ENCODE measurements around the gene CDC42SE1. TPM values are rescaled to one million over a fixed set of nuclear protein-coding genes. Genes with fewer than 3 reads are reported as not detected.

CDC42SE1 gene
- total and polyA plus RNA-seq, 9 of the 15 experiments (the other 6 are each of a cell fraction or from before 2014, with no cell fraction given), result 78.1 to 189 (median 114) TPM

DNA sequence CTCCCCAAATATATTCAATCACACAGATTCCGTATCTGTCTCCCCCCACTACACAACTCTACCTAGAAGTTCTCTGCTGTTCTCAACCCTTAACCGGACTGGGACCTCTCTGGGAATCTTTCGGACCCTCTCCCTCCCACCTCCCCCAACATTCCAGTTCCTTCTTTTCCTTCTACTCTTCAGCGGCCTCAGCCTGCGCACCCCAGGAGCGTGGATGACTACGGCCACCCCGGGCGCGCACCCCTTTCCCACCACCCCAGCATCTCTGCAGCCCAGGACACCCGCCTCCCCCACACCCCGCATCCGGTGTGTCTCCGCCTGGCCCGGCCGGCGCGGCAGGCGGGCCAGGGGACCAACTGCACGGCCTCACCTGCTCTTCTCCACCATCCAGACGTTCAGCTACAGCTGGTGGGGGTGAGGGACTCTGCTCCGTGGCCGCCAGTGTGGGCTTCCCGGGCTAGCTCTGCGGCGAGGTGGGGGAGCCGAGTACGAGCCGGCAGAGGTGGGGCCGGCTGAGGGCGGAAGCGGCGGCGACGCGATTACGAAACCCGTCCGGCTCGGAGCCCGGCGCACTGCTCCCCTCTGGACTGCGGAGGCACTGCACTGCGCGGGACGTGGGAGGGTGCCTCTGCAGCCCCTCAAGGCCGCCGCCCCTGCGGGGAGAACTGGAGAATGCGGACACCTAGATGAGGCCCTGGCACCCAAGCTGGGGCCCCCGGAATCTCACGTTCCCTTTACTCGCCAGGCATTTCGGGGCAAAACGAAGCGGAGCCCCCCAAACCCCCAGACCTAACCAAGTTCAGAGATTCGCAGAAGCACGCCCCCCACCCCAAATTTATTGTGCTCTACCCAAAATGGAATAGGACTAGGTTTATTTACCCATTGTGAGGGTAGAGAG, at the start of gene CDC42SE1 (continued):
- TF ChIP-seq, protein P1, sequence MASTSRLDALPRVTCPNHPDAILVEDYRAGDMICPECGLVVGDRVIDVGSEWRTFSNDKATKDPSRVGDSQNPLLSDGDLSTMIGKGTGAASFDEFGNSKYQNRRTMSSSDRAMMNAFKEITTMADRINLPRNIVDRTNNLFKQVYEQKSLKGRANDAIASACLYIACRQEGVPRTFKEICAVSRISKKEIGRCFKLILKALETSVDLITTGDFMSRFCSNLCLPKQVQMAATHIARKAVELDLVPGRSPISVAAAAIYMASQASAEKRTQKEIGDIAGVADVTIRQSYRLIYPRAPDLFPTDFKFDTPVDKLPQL (IDR thresholded peaks at IDR 0.05; ENCODE audit: extremely low read depth, insufficient read length), result no peak
- TF ChIP-seq TRIM28 (IDR thresholded peaks at IDR 0.05) (no peak), ZBTB17 (CRISPR knock-in tag; IDR thresholded peaks at IDR 0.05) (peak; percentile 40; the same call in 1 of the 2 replicates), RFX5 (IDR thresholded peaks at IDR 0.05; ENCODE audit: low read depth, low read length) (no peak), MCM5 (IDR thresholded peaks at IDR 0.05; ENCODE audit: low read depth) (no peak), ZNF133 (CRISPR knock-in tag; IDR thresholded peaks at IDR 0.05) (no peak), RNF2 (IDR thresholded peaks at IDR 0.05) (peak; percentile 73), MCM3 (IDR thresholded peaks at IDR 0.05) (no peak), BRD9 (IDR thresholded peaks at IDR 0.05; ENCODE audit: low read depth, partially characterized antibody) (peak; percentile 73), POLR3A (IDR thresholded peaks at IDR 0.05; ENCODE audit: borderline replicate concordance, extremely low read depth, insufficient read depth, insufficient read length) (no peak), ARID3B (CRISPR knock-in tag; IDR thresholded peaks at IDR 0.05; ENCODE audit: borderline replicate concordance) (0 out of 2 replicates have a peak, but pooled peaks have one; percentile 28), SP2 (IDR thresholded peaks at IDR 0.05; ENCODE audit: extremely low read depth, low read depth, low read length, poor library complexity, severe bottlenecking) (no peak), ZNF121 (CRISPR knock-in tag; conservative IDR thresholded peaks at IDR 0.05) (no peak), HLTF (IDR thresholded peaks at IDR 0.05) (no peak; the same call in 1 of the 2 replicates), SAP30 (IDR thresholded peaks at IDR 0.05; ENCODE audit: borderline replicate concordance, insufficient read depth, low read depth, low read length, poor library complexity, severe bottlenecking) (peak; percentile 53), RERE (CRISPR knock-in tag; IDR thresholded peaks at IDR 0.05; ENCODE audit: borderline replicate concordance) (no peak), NFATC3 (IDR thresholded peaks at IDR 0.05) (no peak)
- TF ChIP-seq, protein P2, sequence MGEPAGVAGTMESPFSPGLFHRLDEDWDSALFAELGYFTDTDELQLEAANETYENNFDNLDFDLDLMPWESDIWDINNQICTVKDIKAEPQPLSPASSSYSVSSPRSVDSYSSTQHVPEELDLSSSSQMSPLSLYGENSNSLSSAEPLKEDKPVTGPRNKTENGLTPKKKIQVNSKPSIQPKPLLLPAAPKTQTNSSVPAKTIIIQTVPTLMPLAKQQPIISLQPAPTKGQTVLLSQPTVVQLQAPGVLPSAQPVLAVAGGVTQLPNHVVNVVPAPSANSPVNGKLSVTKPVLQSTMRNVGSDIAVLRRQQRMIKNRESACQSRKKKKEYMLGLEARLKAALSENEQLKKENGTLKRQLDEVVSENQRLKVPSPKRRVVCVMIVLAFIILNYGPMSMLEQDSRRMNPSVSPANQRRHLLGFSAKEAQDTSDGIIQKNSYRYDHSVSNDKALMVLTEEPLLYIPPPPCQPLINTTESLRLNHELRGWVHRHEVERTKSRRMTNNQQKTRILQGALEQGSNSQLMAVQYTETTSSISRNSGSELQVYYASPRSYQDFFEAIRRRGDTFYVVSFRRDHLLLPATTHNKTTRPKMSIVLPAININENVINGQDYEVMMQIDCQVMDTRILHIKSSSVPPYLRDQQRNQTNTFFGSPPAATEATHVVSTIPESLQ (CRISPR knock-in tag; IDR thresholded peaks at IDR 0.05), result no peak

Measured in K562 (cell line).